CD4-positive, alpha-beta memory T cell (primary cell): ENCODE results near the gene SLC46A1. TPM values are rescaled to one million over a fixed set of nuclear protein-coding genes. Genes with fewer than 3 reads are reported as not detected.
A peak's percentile ranks its signal among the peaks of the same experiment; 100 is the strongest.

Experiments
- CTCF ChIA-PET: fragments of 350-600 bp; sonication (Branson Sonifier 250); formaldehyde crosslinking; loops from one replicate; lab custom pipeline; 2021; ENCODE audit warnings: inconsistent platforms; ENCODE audit not compliant: partially characterized antibody; lab: Charles Lee
- POLR2A ChIA-PET: fragments of 350-600 bp; sonication (Branson Sonifier 250); formaldehyde crosslinking; loops from one replicate; lab custom pipeline; 2021; ENCODE audit not compliant: partially characterized antibody; lab: Charles Lee
- DNase-seq, 5 donors: peaks; one replicate each; pipeline versions ENCODE4 v3.0.0 to v3.0.0-alpha.2; 2020 to 2022; ENCODE audit warnings: mixed read lengths in 1 of 5
- H3K27ac ChIP-seq: one replicate; pipeline ENCODE4 v1.7.0; 2013; ENCODE audit warnings: low read depth, low read length
- H3K27me3 ChIP-seq: 2 replicates; pipeline ENCODE4 v1.7.0; 2013; ENCODE audit warnings: mild to moderate bottlenecking, low read length, moderate library complexity; ENCODE audit not compliant: insufficient read depth
- H3K36me3 ChIP-seq: 2 replicates; pipeline ENCODE4 v1.7.0; 2013; ENCODE audit warnings: mild to moderate bottlenecking, low read length, moderate library complexity; ENCODE audit not compliant: insufficient read depth
- H3K4me1 ChIP-seq: 2 replicates; pipeline ENCODE4 v1.7.0; 2013; ENCODE audit warnings: mild to moderate bottlenecking, low read length, moderate library complexity; ENCODE audit not compliant: insufficient read depth
- H3K4me3 ChIP-seq, 2 donors: one replicate each; pipeline ENCODE4 v1.7.0; 2013; ENCODE audit warnings: low read length in 2 of 2, mild to moderate bottlenecking in 1 of 2
- H3K9me3 ChIP-seq, 2 donors: one replicate each; pipeline ENCODE4 v1.7.0; 2013; ENCODE audit warnings: low read length in 2 of 2, control low read depth in 1 of 2; ENCODE audit not compliant: control insufficient read depth in 1 of 2
- H3K27ac Mint-ChIP-seq, 7 donors: one replicate each; pipeline ENCODE4 v1.8.0; 2020 to 2021; ENCODE audit warnings: mixed read lengths in 7 of 7, mild to moderate bottlenecking in 6 of 7, inconsistent platforms in 3 of 7, moderate library complexity in 3 of 7
- H3K27me3 Mint-ChIP-seq, 2 donors: one replicate each; pipeline ENCODE4 v1.8.0; 2020 to 2021; ENCODE audit warnings: mixed read lengths in 2 of 2
- H3K36me3 Mint-ChIP-seq, 2 donors: one replicate each; pipeline ENCODE4 v1.8.0; 2020 to 2021; ENCODE audit warnings: mixed read lengths in 2 of 2, inconsistent platforms in 1 of 2, mild to moderate bottlenecking in 1 of 2
- H3K4me1 Mint-ChIP-seq, 4 donors: one replicate each; pipeline ENCODE4 v1.8.0; 2020 to 2021; ENCODE audit warnings: mixed read lengths in 4 of 4, mild to moderate bottlenecking in 1 of 4
- H3K4me3 Mint-ChIP-seq, 8 donors: one replicate each; pipeline ENCODE4 v1.8.0; 2020 to 2021; ENCODE audit warnings: mixed read lengths in 8 of 8, mild to moderate bottlenecking in 7 of 8, moderate library complexity in 6 of 8, inconsistent platforms in 3 of 8
- H3K9me3 Mint-ChIP-seq, 8 donors: one replicate each; pipeline ENCODE4 v1.8.0; 2020 to 2021; ENCODE audit warnings: mixed read lengths in 8 of 8, mild to moderate bottlenecking in 5 of 8, inconsistent platforms in 3 of 8, moderate library complexity in 1 of 8
- intact Hi-C: fragments of 100-400 bp; cut with micrococcal nuclease; formaldehyde crosslinking; loops from one replicate; pipeline ENCODE4 v1.15.1; 2023
- polyA plus RNA-seq, 2 donors: library from polyadenylated mRNA; unstranded; fragments of 300-500 nt; fragmentation: Illumina TruSeq; gene quantifications; one replicate each; pipeline ENCODE4 v1.2.3, GENCODE V29; 2021
- total RNA-seq, 2 experiments: library from RNA; stranded (reverse); gene quantifications; one replicate each; pipeline ENCODE4 v1.2.3, GENCODE V29; 2021

Gene SLC46A1
- total and polyA plus RNA-seq, 4 experiments from 2014 or later: 2.3 to 2.6 (median 2.4) TPM; not detected in 1

- no peaks in the 10 kb centered on the region for H3K9me3 ChIP-seq
- intact Hi-C loops: loop anchor here (1.0 kb wide), 2 partner anchors 13 to 27 kb away; partner anchors contain the start of genes POLDIP2 and SARM1
- H3K36me3 ChIP-seq: peaks cover 10% of the 10 kb centered on the region
- H3K27me3 Mint-ChIP-seq: peaks cover 0 to 2% of the 10 kb centered on the region in 2 donors
- ChIA-PET CTCF (interaction anchor here (1.1 to 2.1 kb wide), 4 partner anchors 14 to 133 kb away, joined by 3 to 7 read pairs (median 5); partner anchors contain the start of genes SARM1 and VTN), POLR2A (interaction anchor here (0.8 to 5.8 kb wide), 12 partner anchors 12 to 576 kb away, joined by 3 to 58 read pairs (median 4); partner anchors contain the start of genes BLTP2, IFT20, POLDIP2 and SARM1)
- H3K27ac Mint-ChIP-seq: peak overlapping the region; percentile 59 to 94 (median 90)
- H3K27me3 ChIP-seq: no peaks in the 10 kb centered on the region
- peaks cover 22% of the 10 kb centered on the region for H3K4me1 ChIP-seq
- peaks cover 8 to 19% of the 10 kb centered on the region in 2 donors for H3K36me3 Mint-ChIP-seq
- H3K4me3 ChIP-seq: peak overlapping the region; percentile 86 to 91
- peaks cover 15 to 32% (median 29%) of the 10 kb centered on the region in 4 donors for H3K4me1 Mint-ChIP-seq
- peak; percentile 50 to 71 (median 58) for DNase-seq
- H3K4me3 Mint-ChIP-seq: peak overlapping the region; percentile 92 to 97 (median 95)
- H3K9me3 Mint-ChIP-seq: no peaks in the 10 kb centered on the region
- peak overlapping the region; percentile 50 for H3K27ac ChIP-seq
Observed at GRCh38 chr17:28384281-28385036, 21.6 kb downstream of the SLC46A1 start.

- H3K27ac ChIP-seq: no peak overlapping the region
- peaks cover 4 to 13% of the 10 kb centered on the region in 2 donors for H3K36me3 Mint-ChIP-seq
- CTCF ChIA-PET: no interaction called here
- H3K27me3 ChIP-seq: no peaks in the 10 kb centered on the region
- no peaks in the 10 kb centered on the region for H3K9me3 ChIP-seq
- H3K36me3 ChIP-seq: no peaks in the 10 kb centered on the region
- H3K4me1 Mint-ChIP-seq: peaks cover 19 to 36% (median 26%) of the 10 kb centered on the region in 4 donors
- H3K9me3 Mint-ChIP-seq: no peaks in the 10 kb centered on the region
- DNase-seq: no peak
- no peak overlapping the region for H3K27ac Mint-ChIP-seq
- POLR2A ChIA-PET: interaction anchor here (5.2 kb wide), 1 partner anchor 9 kb away, joined by 41 read pairs; the partner anchor contains the start of gene SARM1
- H3K4me3 Mint-ChIP-seq: peak overlapping the region in 7 of 8 donors; percentile 17 to 64 (median 34)
- intact Hi-C loops: no loop called here
- no peak overlapping the region for H3K4me3 ChIP-seq
- H3K4me1 ChIP-seq: peaks cover 22% of the 10 kb centered on the region
- peaks cover 0 to 2% of the 10 kb centered on the region in 2 donors for H3K27me3 Mint-ChIP-seq
Observed at GRCh38 chr17:28381141-28381825, 24.7 kb downstream of the SLC46A1 start.

GRCh38 chr17:28379814-28380801, 25.9 kb downstream of the SLC46A1 start:
- intact Hi-C loops: no loop called here
- ChIA-PET POLR2A (no interaction called here), CTCF (interaction anchor here (1.0 to 1.1 kb wide), 2 partner anchors 36 to 60 kb away, joined by 3 read pairs; no protein-coding TSS in a partner anchor)
- no peaks in the 10 kb centered on the region for H3K9me3 ChIP-seq
- Mint-ChIP-seq H3K4me1 (peaks cover 15 to 28% (median 19%) of the 10 kb centered on the region in 4 donors), H3K36me3 (peaks cover 4 to 9% of the 10 kb centered on the region in 2 donors), H3K27me3 (peaks cover 0 to 2% of the 10 kb centered on the region in 2 donors), H3K9me3 (no peaks in the 10 kb centered on the region), H3K27ac (peak overlapping the region in 1 of 7 donors; percentile 66), H3K4me3 (no peak overlapping the region)
- H3K27ac ChIP-seq: no peak overlapping the region
- DNase-seq: no peak
- H3K4me1 ChIP-seq: peaks cover 12% of the 10 kb centered on the region
- H3K4me3 ChIP-seq: no peak overlapping the region
- no peaks in the 10 kb centered on the region for H3K36me3 ChIP-seq
- no peaks in the 10 kb centered on the region for H3K27me3 ChIP-seq

GRCh38 chr17:28372945-28373274, 33.1 kb downstream of the SLC46A1 start:
- Histone ChIP-seq H3K9me3 (no peaks in the 10 kb centered on the region), H3K27me3 (no peaks in the 10 kb centered on the region), H3K4me3 (peak overlapping the region in 1 of 2 donors; percentile 81), H3K27ac (peak overlapping the region; percentile 85), H3K36me3 (no peaks in the 10 kb centered on the region), H3K4me1 (peaks cover 14% of the 10 kb centered on the region)
- ChIA-PET CTCF (no interaction called here), POLR2A (interaction anchor here (0.7 to 3.9 kb wide), 4 partner anchors 11 to 38 kb away, joined by 3 to 41 read pairs (median 10); partner anchors contain the start of genes IFT20, POLDIP2 and TNFAIP1)
- Mint-ChIP-seq H3K4me1 (peaks cover 13 to 29% (median 17%) of the 10 kb centered on the region in 4 donors), H3K36me3 (peaks cover 3% of the 10 kb centered on the region in 2 donors), H3K9me3 (no peaks in the 10 kb centered on the region), H3K27ac (peak overlapping the region in 3 of 7 donors; percentile 21 to 93 (median 41)), H3K27me3 (no peaks in the 10 kb centered on the region), H3K4me3 (peak overlapping the region; percentile 60 to 91 (median 74))
- DNase-seq: no peak
- intact Hi-C loops: no loop called here

GRCh38 chr17:28372203-28372944, 33.6 kb downstream of the SLC46A1 start:
- peak overlapping the region in 1 of 2 donors; percentile 81 for H3K4me3 ChIP-seq
- POLR2A ChIA-PET: interaction anchor here (0.7 to 6.5 kb wide), 6 partner anchors 11 to 53 kb away, joined by 3 to 62 read pairs (median 10); partner anchors contain the start of genes IFT20, POLDIP2 and TNFAIP1
- H3K4me3 Mint-ChIP-seq: peak overlapping the region; percentile 72 to 91 (median 74)
- no peak for DNase-seq
- no peaks in the 10 kb centered on the region for H3K36me3 ChIP-seq
- no peaks in the 10 kb centered on the region for H3K27me3 Mint-ChIP-seq
- H3K36me3 Mint-ChIP-seq: peaks cover 3% of the 10 kb centered on the region in 2 donors
- intact Hi-C loops: no loop called here
- peaks cover 14% of the 10 kb centered on the region for H3K4me1 ChIP-seq
- no peaks in the 10 kb centered on the region for H3K27me3 ChIP-seq
- H3K27ac Mint-ChIP-seq: peak overlapping the region in 5 of 7 donors; percentile 22 to 93 (median 66)
- CTCF ChIA-PET: no interaction called here
- H3K9me3 Mint-ChIP-seq: no peaks in the 10 kb centered on the region
- H3K27ac ChIP-seq: peak overlapping the region; percentile 85
- peaks cover 13 to 29% (median 17%) of the 10 kb centered on the region in 4 donors for H3K4me1 Mint-ChIP-seq
- H3K9me3 ChIP-seq: no peaks in the 10 kb centered on the region
